ENCODE results near the gene SNX4.

DNA sequence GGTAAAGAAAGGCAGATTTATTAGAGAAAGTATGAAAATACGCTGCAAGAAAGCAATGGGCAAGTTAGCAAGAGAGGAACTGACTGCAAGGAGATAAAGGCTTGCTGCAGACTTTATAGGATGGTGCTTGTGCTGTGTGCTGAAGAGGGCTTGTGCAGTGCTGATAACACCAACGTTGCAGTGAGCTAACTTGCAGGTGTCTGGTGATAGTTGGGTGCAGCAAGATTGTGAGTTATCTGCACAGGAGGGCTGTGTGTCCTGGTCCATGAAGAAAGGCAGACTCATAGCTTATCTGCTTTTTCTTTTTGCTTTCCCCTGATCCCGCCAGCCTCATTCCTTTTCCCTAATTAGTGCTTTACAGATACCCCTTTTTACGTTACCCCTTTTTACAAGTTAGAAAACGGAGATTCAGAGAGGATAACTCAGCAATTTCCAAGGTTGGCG lies 86.9 kb downstream of the SNX4 start:
- no peak for TF ChIP-seq CTCF (IDR thresholded peaks at IDR 0.05; ENCODE audit: insufficient read depth, low read length)
- TF ChIP-seq POLR2AphosphoS5 (IDR thresholded peaks at IDR 0.05; ENCODE audit: low read depth), result no peak
